Measurements from ENCODE around the gene ORC6. TPM values are rescaled to one million over a fixed set of nuclear protein-coding genes. Genes with fewer than 3 reads are reported as not detected.

The ORC6 gene
- total RNA-seq, 1 experiment from 2014 or later, result 76.1 TPM

DNA sequence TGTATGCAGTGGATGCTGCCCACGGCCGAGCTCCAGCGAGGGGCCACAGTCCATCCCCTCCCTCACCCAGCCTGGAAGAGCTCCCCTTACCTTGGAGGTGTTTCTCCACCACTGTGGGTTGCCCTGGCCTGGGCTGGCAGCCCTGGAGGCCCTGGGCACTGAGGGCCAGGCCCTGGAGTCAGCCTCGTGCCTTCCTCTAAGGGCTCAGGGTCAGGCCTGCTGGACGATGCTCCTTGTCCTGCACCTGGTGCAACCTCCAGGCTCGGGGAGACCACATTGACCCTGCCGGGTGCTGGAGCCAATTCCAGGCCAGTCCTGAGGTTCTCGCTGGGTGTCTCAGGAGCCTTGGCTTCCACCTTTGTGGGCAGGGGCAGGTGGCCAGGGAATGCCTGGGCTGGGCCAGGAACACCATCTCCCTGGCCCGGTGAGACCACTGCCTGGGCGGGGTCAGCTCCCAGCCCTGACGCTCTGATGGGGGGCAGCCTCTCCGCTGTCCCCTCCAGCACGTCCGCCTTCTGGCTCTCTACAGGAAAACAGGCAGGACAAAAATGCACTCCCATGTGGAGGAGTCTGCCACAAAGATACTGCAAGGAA, 48.3 kb downstream of the ORC6 start:
- no peak overlapping the region for H3K4me3 Mint-ChIP-seq
- ATAC-seq (no peak), DNase-seq (ENCODE audit: low spot score) (no peak)
- CTCF ChIA-PET, result interaction anchor here (1.1 to 1.2 kb wide), 2 partner anchors 64 kb away, joined by 3 to 4 read pairs; no protein-coding TSS in a partner anchor
- H3K27me3 Mint-ChIP-seq (ENCODE audit: low read depth), result no peaks in the 10 kb centered on the region
- H3K9me3 Mint-ChIP-seq, result no peaks in the 10 kb centered on the region
- H3K36me3 Mint-ChIP-seq, result no peaks in the 10 kb centered on the region
- POLR2A ChIA-PET, result no interaction called here
- no peak overlapping the region for H3K27ac Mint-ChIP-seq
- TF ChIP-seq CREB1 (CRISPR knock-in tag; IDR thresholded peaks at IDR 0.05) (no peak), TEAD1 (CRISPR knock-in tag; IDR thresholded peaks at IDR 0.05) (no peak)
- TF ChIP-seq, protein P1, sequence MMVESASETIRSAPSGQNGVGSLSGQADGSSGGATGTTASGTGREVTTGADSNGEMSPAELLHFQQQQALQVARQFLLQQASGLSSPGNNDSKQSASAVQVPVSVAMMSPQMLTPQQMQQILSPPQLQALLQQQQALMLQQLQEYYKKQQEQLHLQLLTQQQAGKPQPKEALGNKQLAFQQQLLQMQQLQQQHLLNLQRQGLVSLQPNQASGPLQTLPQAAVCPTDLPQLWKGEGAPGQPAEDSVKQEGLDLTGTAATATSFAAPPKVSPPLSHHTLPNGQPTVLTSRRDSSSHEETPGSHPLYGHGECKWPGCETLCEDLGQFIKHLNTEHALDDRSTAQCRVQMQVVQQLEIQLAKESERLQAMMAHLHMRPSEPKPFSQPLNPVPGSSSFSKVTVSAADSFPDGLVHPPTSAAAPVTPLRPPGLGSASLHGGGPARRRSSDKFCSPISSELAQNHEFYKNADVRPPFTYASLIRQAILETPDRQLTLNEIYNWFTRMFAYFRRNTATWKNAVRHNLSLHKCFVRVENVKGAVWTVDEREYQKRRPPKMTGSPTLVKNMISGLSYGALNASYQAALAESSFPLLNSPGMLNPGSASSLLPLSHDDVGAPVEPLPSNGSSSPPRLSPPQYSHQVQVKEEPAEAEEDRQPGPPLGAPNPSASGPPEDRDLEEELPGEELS (CRISPR knock-in tag; IDR thresholded peaks at IDR 0.05), result no peak
- TF ChIP-seq, protein P2, sequence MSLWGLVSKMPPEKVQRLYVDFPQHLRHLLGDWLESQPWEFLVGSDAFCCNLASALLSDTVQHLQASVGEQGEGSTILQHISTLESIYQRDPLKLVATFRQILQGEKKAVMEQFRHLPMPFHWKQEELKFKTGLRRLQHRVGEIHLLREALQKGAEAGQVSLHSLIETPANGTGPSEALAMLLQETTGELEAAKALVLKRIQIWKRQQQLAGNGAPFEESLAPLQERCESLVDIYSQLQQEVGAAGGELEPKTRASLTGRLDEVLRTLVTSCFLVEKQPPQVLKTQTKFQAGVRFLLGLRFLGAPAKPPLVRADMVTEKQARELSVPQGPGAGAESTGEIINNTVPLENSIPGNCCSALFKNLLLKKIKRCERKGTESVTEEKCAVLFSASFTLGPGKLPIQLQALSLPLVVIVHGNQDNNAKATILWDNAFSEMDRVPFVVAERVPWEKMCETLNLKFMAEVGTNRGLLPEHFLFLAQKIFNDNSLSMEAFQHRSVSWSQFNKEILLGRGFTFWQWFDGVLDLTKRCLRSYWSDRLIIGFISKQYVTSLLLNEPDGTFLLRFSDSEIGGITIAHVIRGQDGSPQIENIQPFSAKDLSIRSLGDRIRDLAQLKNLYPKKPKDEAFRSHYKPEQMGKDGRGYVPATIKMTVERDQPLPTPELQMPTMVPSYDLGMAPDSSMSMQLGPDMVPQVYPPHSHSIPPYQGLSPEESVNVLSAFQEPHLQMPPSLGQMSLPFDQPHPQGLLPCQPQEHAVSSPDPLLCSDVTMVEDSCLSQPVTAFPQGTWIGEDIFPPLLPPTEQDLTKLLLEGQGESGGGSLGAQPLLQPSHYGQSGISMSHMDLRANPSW (CRISPR knock-in tag; conservative IDR thresholded peaks at IDR 0.05; ENCODE audit: low read depth), result no peak
- TF ChIP-seq, protein P3, sequence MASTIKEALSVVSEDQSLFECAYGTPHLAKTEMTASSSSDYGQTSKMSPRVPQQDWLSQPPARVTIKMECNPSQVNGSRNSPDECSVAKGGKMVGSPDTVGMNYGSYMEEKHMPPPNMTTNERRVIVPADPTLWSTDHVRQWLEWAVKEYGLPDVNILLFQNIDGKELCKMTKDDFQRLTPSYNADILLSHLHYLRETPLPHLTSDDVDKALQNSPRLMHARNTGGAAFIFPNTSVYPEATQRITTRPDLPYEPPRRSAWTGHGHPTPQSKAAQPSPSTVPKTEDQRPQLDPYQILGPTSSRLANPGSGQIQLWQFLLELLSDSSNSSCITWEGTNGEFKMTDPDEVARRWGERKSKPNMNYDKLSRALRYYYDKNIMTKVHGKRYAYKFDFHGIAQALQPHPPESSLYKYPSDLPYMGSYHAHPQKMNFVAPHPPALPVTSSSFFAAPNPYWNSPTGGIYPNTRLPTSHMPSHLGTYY (CRISPR knock-in tag; IDR thresholded peaks at IDR 0.05), result no peak
- no peaks in the 10 kb centered on the region for H3K4me1 Mint-ChIP-seq

DNA sequence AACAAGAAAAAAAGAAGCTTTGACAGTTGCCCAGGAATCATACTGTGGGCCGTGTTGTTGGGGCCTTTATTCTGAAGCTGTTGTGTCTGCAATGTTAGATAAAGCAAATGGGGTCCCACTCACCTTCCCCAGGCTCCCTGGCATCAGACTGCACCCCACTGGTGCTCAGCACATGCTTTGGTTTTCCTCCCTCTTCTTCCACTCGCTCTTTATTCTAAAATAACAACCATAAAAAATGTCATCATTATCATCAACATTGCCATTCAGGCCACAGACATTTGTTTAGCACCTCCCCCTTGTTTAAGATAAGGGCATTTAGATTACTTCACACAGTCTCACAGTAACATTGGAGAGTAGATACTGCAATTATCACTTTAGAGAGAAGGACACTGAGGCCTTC, 50.5 kb downstream of the ORC6 start:
- Mint-ChIP-seq H3K9me3 (no peaks in the 10 kb centered on the region), H3K4me1 (peaks cover 9% of the 10 kb centered on the region), H3K4me3 (no peak overlapping the region), H3K27ac (no peak overlapping the region), H3K27me3 (ENCODE audit: low read depth) (no peaks in the 10 kb centered on the region), H3K36me3 (no peaks in the 10 kb centered on the region)
- no peak for ATAC-seq
- TF ChIP-seq, protein P4, sequence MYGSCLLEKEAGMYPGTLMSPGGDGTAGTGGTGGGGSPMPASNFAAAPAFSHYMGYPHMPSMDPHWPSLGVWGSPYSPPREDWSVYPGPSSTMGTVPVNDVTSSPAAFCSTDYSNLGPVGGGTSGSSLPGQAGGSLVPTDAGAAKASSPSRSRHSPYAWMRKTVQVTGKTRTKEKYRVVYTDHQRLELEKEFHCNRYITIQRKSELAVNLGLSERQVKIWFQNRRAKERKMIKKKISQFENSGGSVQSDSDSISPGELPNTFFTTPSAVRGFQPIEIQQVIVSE (CRISPR knock-in tag; IDR thresholded peaks at IDR 0.05; ENCODE audit: borderline replicate concordance), result no peak
- TF ChIP-seq, protein P3 (CRISPR knock-in tag; IDR thresholded peaks at IDR 0.05), result no peak
- TF ChIP-seq, protein P5, sequence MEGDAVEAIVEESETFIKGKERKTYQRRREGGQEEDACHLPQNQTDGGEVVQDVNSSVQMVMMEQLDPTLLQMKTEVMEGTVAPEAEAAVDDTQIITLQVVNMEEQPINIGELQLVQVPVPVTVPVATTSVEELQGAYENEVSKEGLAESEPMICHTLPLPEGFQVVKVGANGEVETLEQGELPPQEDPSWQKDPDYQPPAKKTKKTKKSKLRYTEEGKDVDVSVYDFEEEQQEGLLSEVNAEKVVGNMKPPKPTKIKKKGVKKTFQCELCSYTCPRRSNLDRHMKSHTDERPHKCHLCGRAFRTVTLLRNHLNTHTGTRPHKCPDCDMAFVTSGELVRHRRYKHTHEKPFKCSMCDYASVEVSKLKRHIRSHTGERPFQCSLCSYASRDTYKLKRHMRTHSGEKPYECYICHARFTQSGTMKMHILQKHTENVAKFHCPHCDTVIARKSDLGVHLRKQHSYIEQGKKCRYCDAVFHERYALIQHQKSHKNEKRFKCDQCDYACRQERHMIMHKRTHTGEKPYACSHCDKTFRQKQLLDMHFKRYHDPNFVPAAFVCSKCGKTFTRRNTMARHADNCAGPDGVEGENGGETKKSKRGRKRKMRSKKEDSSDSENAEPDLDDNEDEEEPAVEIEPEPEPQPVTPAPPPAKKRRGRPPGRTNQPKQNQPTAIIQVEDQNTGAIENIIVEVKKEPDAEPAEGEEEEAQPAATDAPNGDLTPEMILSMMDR (IDR thresholded peaks at IDR 0.05), result no peak
- TF ChIP-seq, protein P6, sequence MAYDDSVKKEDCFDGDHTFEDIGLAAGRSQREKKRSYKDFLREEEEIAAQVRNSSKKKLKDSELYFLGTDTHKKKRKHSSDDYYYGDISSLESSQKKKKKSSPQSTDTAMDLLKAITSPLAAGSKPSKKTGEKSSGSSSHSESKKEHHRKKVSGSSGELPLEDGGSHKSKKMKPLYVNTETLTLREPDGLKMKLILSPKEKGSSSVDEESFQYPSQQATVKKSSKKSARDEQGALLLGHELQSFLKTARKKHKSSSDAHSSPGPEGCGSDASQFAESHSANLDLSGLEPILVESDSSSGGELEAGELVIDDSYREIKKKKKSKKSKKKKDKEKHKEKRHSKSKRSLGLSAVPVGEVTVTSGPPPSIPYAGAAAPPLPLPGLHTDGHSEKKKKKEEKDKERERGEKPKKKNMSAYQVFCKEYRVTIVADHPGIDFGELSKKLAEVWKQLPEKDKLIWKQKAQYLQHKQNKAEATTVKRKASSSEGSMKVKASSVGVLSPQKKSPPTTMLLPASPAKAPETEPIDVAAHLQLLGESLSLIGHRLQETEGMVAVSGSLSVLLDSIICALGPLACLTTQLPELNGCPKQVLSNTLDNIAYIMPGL (CRISPR knock-in tag; IDR thresholded peaks at IDR 0.05), result no peak
- no peak for TF ChIP-seq TEAD4 (CRISPR knock-in tag; IDR thresholded peaks at IDR 0.05)
- TF ChIP-seq CREB1 (CRISPR knock-in tag; IDR thresholded peaks at IDR 0.05), result no peak
- TF ChIP-seq, protein P7, sequence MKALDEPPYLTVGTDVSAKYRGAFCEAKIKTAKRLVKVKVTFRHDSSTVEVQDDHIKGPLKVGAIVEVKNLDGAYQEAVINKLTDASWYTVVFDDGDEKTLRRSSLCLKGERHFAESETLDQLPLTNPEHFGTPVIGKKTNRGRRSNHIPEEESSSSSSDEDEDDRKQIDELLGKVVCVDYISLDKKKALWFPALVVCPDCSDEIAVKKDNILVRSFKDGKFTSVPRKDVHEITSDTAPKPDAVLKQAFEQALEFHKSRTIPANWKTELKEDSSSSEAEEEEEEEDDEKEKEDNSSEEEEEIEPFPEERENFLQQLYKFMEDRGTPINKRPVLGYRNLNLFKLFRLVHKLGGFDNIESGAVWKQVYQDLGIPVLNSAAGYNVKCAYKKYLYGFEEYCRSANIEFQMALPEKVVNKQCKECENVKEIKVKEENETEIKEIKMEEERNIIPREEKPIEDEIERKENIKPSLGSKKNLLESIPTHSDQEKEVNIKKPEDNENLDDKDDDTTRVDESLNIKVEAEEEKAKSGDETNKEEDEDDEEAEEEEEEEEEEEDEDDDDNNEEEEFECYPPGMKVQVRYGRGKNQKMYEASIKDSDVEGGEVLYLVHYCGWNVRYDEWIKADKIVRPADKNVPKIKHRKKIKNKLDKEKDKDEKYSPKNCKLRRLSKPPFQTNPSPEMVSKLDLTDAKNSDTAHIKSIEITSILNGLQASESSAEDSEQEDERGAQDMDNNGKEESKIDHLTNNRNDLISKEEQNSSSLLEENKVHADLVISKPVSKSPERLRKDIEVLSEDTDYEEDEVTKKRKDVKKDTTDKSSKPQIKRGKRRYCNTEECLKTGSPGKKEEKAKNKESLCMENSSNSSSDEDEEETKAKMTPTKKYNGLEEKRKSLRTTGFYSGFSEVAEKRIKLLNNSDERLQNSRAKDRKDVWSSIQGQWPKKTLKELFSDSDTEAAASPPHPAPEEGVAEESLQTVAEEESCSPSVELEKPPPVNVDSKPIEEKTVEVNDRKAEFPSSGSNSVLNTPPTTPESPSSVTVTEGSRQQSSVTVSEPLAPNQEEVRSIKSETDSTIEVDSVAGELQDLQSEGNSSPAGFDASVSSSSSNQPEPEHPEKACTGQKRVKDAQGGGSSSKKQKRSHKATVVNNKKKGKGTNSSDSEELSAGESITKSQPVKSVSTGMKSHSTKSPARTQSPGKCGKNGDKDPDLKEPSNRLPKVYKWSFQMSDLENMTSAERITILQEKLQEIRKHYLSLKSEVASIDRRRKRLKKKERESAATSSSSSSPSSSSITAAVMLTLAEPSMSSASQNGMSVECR (CRISPR knock-in tag; IDR thresholded peaks at IDR 0.05; ENCODE audit: borderline replicate concordance), result no peak
- TF ChIP-seq, protein P8, sequence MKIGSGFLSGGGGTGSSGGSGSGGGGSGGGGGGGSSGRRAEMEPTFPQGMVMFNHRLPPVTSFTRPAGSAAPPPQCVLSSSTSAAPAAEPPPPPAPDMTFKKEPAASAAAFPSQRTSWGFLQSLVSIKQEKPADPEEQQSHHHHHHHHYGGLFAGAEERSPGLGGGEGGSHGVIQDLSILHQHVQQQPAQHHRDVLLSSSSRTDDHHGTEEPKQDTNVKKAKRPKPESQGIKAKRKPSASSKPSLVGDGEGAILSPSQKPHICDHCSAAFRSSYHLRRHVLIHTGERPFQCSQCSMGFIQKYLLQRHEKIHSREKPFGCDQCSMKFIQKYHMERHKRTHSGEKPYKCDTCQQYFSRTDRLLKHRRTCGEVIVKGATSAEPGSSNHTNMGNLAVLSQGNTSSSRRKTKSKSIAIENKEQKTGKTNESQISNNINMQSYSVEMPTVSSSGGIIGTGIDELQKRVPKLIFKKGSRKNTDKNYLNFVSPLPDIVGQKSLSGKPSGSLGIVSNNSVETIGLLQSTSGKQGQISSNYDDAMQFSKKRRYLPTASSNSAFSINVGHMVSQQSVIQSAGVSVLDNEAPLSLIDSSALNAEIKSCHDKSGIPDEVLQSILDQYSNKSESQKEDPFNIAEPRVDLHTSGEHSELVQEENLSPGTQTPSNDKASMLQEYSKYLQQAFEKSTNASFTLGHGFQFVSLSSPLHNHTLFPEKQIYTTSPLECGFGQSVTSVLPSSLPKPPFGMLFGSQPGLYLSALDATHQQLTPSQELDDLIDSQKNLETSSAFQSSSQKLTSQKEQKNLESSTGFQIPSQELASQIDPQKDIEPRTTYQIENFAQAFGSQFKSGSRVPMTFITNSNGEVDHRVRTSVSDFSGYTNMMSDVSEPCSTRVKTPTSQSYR (CRISPR knock-in tag; IDR thresholded peaks at IDR 0.05), result no peak
- no peak for TF ChIP-seq GABPB1 (CRISPR knock-in tag; IDR thresholded peaks at IDR 0.05)
- ChIA-PET POLR2A (no interaction called here), CTCF (interaction anchor here (0.7 kb wide), 1 partner anchor 67 kb away, joined by 3 read pairs; no protein-coding TSS in a partner anchor)
- DNase-seq (ENCODE audit: low spot score), result no peak
